Lower leg skin (tissue), 3 donors: ENCODE results near the gene MATCAP1.

Experiments
- CTCF ChIP-seq, 3 donors: fragments of 450-650 bp; IDR thresholded peaks; one replicate each; pipeline ENCODE4 v1.5.1; 2016; ENCODE audit warnings: antibody characterized with exemption in 3 of 3, mild to moderate bottlenecking in 3 of 3, moderate library complexity in 2 of 3
- POLR2A ChIP-seq, 2 donors: fragments of 450-650 bp; IDR thresholded peaks; one replicate each; pipeline ENCODE4 v1.6.1; 2016 to 2017; ENCODE audit warnings: antibody characterized with exemption in 2 of 2, mild to moderate bottlenecking in 1 of 2, moderate library complexity in 1 of 2

- no peak for TF ChIP-seq CTCF (IDR thresholded peaks at IDR 0.05)
- no peak for TF ChIP-seq POLR2A (IDR thresholded peaks at IDR 0.05)
Observed at GRCh38 chr16:67199808-67200198, 16.0 kb upstream of the MATCAP1 start.
